ENCODE measurements around the gene TMEM176A.

GRCh38 chr7:150830937-150831336, 30.4 kb downstream of the TMEM176A start:
- TF ChIP-seq POLR2A (IDR thresholded peaks at IDR 0.05; ENCODE audit: low read depth, low read length) (no peak), POLR2AphosphoS5 (IDR thresholded peaks at IDR 0.05; ENCODE audit: low read depth, low read length) (no peak)

Measured in GM12892 (cell line).